GM20431 (cell line): ENCODE results near the gene SLC16A13.
"Not testable (repeated sequence)": the region's sequence is repeated elsewhere in the genome, so short reads cannot be mapped to it uniquely, and the experiment has no call there.

ENCODE experiments used
- in situ Hi-C: fragments of 300-500 bp; cut with MseI, MboI; formaldehyde crosslinking; loops from one replicate; pipeline ENCODE4 v1.15.0; 2020; ENCODE audit warnings: low sequenced_read_pairs; ENCODE audit not compliant: unreplicated experiment

Gene SLC16A13, protein sequence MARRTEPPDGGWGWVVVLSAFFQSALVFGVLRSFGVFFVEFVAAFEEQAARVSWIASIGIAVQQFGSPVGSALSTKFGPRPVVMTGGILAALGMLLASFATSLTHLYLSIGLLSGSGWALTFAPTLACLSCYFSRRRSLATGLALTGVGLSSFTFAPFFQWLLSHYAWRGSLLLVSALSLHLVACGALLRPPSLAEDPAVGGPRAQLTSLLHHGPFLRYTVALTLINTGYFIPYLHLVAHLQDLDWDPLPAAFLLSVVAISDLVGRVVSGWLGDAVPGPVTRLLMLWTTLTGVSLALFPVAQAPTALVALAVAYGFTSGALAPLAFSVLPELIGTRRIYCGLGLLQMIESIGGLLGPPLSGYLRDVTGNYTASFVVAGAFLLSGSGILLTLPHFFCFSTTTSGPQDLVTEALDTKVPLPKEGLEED

DNA sequence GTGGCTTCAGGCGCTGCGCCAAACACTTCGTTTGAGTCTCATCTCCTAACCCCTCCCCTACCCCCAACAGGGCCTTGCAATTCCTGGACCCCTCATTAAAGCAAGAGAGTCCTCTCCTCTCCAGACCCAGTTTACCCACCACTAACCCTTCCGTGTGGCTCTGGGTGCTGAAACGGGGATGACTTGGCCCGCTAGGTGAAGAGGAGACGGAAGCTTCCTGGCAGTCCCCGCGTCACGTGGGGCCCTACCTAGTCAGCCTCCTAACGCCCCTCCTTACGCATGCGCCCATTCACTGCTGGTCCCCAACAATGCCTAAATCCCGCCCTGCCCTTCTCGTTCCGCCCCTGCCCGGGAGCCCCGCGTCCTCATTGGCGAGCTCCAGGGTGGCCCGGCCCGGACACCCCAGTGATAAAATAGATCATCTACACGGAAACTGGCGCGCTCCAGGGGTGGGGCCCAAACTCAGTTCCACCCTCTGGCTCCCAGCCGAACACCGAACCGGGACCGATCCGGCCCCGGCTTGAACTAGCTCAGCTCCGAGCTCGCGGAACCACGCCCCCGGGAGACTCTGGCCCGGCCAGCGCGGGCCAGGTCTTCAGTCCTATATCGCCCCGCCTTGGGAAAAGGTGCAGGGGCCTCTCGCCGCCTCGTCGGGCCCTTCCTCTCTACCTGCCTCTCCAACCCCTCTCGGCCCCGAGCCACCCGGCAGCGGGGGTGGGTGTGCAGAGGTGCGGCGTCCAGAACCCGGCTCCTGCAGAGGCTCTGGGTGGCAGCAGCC, at the start of gene SLC16A13:
Gene SLC16A13 (plus strand): TSS at position 425 of the 778 bp plus-strand sequence. CDS start 368 bp downstream, outside the sequence.
- in situ Hi-C loops = loop anchor here (25.0 kb wide), 1 partner anchor 552 kb away; the partner anchor contains the start of genes CD68, MPDU1 and SOX15

DNA sequence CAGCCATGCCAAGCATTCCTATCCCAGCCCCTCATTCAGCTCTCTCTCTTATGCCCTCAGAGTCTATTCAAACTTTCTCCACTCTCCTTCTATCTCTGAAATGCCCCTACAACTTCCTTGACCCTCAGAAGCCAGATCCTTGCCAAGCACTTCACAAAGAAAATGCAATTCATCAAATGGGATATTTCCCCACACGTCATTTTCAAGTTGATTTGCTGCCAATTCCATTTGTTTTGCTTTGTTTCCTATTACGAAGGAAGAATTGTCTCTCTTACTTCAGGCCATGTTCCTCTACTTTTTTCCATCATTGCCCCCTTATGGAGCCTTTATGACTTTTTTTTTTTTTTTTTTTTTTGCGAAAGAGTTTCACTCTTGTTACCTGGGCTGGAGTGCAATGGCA, 49.1 kb upstream of the SLC16A13 start:
- in situ Hi-C loops = no loop called here

DNA sequence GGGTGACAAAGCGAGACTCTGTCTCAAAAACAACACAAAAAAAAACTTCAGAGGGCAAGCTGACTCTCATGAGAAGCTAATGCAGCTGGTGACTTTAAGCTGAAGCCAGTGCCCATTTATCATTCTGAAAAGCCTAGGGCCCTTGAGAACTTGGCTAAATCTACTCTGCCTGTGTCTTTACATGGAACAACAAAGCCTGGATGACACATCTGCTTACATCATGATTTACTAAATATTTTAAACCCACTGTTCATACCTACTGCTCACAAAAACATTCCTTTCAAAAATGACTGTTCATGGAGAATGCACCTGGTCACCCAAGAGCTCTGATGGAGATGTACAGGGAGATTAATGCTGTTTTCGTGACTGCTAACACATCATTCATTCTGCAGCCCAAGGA, 46.0 kb upstream of the SLC16A13 start:
- in situ Hi-C loops = no loop called here

DNA sequence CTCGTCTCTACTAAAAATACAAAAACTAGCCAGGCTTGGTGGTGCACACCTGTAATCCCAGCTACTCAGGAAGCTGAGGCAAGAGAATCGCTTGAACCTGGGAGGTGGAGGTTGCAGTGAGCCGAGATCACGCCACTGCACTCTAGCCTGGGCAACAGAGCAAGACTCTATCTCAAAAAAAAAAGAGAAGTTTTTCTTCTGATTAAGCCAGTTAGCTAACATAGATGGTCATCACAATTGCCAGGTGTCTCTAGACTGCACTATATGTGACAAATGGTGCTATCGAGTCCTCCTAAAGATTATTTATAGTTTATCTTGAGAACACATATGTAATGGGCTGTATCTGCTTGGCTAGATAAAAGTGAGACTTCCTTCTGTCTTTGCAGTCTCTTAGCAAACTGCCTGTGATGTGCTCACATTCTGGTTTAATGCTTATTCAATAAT, 42.2 kb upstream of the SLC16A13 start:
- in situ Hi-C loops = not testable (repeated sequence)

DNA sequence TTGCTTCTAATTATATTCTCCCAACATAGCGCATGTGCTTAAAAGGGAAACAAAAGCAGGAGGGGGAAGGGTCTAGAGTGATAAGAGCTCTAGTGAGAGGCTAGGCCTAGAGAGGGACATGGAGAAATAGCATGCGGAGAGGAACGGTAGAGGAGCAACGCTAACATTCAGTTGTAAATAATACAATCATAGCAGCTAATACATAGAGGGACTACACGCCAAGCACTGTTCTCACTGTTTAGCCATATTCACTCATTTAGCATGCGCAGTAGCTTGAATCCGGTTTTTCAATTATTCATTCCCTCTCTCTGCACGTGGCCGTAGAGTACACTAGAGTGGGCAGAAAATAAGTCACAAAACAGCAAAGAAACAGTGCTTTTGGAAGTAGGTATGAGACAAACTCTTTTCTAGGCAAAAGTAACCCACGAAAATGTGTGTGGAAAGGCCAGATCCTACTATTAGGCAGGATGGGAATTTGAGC, 41.7 kb upstream of the SLC16A13 start:
- in situ Hi-C loops = no loop called here

DNA sequence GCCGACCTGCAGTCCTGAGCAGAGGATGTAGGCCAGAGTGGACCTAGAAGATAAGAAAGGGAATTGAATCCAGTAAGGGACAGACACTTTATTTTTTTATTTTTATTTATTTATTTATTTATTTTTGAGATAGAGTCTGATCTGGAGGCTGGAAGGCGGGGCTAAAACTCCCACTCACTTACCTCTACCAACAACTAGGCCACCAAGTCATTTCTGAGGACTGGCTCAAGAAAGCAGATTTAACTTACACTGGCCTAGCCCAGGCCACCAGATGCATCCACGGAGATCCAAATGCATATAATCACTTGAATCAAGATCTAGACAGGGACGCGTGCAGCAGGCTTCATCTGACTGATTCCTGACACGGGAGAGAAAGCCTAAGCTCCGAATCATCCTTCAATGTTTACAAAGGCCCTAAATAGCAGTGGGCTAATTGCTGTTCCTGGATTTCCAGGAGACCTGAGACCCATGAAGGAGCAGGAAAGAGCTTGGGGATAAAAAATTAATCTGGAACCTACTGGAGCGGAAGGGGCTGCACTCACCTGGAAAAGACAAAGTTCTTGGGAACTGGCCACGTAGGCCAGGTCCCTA, 41.1 kb upstream of the SLC16A13 start:
- in situ Hi-C loops = no loop called here

DNA sequence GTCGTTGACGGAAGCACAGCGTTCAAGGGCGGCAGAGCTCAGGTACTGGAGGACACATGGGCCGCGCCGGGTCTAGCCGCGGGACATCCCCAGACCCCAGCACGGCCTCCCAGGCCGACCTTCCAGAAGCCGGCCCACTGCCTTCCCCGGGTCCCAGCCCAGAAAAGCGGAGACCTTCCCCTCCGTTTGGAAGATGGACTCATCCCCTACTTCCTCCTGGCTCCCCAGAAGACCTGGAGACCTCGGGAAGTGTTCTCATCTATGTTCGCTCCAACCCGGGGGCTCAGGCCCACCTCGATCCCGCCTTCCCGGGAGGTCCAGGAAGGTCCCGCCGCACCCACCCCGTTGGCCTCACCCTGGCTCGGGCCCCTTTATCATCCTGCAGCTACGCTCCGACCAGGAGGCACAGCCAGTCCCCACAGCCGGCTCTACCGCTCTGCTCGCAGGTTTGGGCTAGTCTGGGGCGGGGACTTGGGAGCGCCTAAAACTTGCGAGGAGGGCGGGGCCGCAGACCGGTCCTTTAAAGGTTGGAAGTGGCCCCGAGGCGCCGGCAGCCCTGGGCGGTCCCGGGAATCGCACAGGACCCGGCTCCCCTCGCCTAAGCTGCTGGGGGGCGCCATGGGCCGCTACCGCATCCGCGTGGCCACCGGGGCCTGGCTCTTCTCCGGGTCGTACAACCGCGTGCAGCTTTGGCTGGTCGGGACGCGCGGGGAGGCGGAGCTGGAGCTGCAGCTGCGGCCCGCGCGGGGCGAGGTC, 40.1 kb upstream of the SLC16A13 start, which contains the start of gene ALOX12:
Gene ALOX12 (plus strand): TSS at position 550 of the 756 bp plus-strand sequence. CDS start 69 bp downstream, at position 619.
- in situ Hi-C loops = no loop called here

DNA sequence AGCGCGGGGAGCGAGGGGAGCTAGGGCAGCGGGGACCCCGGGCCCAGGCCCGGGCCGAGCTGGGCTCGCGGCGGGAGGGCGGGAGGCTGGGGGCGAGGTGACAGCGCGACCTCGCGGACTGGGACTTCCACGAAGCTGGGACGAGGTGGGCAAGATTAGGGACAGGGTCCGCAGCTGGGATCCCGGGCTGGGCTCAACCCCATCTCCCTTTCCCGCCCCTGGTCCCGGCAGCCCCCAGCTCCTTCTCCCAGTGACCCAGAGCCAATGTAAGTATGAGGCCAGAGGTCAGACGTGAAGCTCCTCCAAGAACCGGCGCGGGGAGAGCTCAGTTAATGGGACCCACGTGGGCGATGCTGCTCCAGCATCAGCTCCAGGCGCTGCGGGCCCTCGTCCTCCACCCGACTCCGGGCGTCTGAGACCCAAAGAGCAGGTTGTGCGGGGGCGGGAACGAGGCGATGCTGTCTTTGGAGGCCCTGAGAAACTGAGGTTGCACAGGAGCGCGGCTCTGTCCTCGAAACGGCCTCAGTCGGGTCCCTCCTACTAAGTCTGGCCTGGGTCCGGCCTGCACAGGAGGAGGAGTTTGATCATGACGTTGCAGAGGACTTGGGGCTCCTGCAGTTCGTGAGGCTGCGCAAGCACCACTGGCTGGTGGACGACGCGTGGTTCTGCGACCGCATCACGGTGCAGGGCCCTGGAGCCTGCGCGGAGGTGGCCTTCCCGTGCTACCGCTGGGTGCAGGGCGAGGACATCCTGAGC, 39.4 kb upstream of the SLC16A13 start:
- in situ Hi-C loops = no loop called here

DNA sequence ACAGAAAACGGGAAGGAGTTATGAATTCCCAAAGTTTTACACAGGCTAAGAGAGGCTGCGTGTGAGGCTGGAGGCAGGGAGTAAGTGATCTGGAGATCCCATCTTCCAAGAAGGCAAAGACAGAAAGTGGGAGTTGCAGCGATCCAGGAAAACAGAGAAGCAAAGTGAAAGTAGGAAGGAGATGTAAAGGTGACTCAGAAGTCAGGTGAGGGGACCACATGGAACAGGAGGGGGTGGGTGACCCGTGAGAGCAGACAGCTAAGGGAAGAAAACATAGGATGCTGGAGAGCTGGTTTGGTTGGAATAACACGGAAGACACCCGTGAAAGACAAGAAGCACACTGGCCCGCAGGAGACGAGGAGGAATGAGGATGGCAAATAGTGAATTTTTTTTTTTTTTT, 38.6 kb upstream of the SLC16A13 start:
- in situ Hi-C loops = no loop called here

DNA sequence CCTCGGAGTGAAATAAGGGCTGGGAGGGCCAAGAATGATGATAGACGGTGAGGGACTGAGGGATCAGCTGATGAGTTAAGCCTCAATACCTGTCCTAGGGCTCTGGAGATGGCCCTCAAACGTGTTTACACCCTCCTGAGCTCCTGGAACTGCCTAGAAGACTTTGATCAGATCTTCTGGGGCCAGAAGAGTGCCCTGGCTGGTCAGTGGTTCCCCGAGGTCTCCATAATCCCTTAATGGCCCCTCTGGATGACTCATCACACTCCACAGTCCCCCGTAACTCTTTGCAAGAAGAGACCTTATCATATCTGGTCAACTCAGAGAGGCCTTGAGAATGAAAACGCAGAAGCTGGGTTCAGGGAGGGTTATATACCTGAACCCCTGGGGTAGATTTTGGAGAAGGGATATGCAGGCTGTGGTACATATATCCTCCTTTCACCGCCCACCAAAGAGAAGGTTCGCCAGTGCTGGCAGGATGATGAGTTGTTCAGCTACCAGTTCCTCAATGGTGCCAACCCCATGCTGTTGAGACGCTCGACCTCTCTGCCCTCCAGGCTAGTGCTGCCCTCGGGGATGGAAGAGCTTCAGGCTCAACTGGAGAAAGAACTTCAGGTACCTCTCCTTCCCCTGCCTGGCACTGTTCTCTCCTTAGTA, 36.8 kb upstream of the SLC16A13 start:
- in situ Hi-C loops = no loop called here

DNA sequence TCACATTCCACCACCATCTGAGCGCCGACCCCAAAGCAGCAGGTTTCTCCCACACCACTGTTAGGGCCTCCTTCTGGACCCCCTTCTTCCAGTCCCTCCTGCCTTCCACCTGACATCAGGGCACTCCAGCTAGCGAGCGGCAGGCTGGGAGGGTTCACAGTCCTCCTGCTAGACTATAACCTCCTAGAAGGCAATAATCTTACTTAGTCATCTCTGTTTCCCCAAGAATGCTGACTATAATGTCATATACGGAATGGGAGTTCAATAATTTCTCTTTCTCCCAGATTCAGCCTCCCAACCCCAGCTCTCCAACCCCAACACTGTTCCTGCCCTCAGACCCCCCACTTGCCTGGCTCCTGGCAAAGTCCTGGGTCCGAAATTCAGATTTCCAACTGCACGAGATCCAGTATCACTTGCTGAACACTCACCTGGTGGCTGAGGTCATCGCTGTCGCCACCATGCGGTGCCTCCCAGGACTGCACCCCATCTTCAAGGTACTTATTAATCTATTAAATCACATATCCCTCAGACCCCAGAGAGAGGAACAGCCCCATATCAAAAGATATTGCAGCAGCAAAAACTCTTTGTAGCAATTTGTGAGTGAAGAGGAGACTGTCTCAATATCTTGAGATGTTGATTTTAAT, 34.4 kb upstream of the SLC16A13 start:
- in situ Hi-C loops = loop anchor here (10.0 to 25.0 kb wide), 2 partner anchors 87 to 339 kb away; partner anchors contain the start of genes C17orf100 and MED31

DNA sequence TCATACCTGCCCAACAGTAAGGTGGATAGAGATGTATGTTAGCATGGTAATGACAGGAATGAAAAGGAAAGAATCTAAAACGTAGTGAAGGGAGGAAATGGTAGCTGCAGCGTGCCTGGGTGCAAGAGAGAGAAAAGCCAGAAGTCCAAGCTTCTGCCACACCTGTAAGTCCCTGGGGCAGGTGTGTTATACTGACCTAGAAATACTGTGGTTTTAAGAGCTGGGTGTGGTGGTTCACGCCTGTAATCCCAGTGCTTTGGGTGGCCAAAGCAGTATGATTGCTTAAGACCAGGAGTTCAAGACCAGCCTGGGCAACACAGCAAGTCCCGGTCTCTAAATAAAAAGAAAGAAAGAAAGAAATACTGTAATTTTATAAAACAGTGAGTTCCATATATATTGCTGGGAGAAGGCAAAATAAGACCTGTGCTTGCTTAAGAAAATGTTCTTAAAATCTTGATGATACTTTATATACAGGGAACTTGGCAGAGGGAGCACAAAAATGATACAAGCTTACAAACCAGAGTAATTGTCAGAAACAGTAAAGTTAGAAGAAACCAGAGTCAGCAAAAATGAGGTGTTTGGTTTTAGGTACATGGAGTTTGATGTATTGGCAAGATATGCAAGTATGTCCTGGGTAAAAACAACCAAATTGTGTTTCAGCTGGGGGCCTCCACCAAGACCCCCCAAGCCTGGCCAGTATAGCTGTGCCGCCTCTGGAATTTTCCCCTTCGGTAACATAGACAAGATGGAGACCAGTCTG, 33.3 kb upstream of the SLC16A13 start:
- in situ Hi-C loops = loop anchor here (10.0 to 25.0 kb wide), 2 partner anchors 88 to 340 kb away; partner anchors contain the start of genes C17orf100 and MED31

DNA sequence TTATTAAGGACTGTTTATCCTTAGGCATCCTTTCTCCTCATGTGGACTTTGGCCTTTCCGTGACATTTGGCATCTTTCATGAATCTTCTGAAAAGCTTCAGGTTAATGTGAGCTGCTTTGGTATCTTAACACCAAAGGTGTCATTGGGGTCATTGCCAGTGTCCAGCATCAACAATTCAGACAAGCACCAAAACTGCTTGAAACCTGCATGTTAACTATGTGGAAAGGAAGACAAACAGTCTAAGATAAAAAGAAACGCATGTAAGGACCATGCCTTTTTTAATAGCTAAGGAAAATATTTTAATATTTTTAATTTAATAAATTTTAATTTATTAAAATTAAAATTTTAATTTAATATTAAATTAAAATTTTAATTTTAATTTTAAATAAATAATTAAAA, 32.1 kb upstream of the SLC16A13 start:
- in situ Hi-C loops = loop anchor here (10.0 to 25.0 kb wide), 2 partner anchors 89 to 341 kb away; partner anchors contain the start of genes C17orf100 and MED31

DNA sequence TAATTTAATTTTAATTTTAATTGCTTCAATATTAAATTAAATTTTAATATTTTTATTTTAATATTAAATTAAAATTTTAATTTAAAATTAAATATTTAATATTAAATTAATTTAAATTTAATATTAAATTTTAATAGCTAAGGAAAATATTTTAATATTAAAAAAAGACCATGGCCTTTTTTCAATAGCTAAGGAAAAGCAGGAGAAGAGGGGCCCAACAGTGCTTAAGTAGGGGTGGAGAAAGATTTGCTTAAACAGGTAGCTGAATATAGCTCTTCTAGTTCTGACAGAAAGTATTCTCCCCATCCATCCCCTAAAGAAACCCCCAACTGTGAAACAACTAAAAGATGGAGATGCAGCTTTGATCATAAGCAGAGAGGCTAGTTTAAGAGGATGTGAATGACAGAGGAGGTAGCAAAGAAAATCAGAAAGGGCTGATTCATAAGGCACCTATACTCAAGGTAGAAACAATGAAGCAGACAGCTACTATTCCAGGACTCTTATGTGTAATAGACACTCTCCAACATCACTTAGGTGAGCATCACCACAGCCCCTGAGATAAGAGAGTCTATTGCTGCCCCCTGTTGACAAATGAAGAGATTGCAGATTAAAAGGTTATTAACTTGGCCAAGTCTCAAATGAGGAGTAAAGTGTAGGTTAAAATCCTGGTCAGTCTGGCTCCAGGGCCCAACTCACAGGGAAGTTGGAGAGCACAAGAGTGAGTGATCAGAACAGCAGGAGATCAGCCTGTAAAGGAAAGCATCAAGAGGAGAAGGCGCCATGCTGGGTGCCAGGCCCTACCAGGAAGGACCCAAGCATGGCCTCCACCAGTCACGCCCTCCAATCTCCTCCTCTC, 31.2 kb upstream of the SLC16A13 start:
- in situ Hi-C loops = loop anchor here (10.0 to 25.0 kb wide), 2 partner anchors 90 to 342 kb away; partner anchors contain the start of genes C17orf100 and MED31

DNA sequence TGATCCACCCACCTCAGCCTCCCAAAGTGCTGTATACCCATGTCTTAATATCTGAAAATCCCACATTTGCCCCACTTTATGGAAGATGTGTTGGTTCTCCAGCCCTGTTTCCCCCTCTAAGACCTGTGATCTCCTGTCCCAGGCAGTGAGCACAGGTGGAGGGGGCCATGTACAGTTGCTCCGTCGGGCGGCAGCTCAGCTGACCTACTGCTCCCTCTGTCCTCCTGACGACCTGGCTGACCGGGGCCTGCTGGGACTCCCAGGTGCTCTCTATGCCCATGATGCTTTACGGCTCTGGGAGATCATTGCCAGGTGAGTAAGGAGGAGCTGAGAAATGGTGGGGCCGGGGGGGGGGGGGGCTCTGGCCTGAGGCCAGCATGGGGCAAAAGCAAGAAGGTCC, 30.1 kb upstream of the SLC16A13 start:
- in situ Hi-C loops = loop anchor here (10.0 to 25.0 kb wide), 2 partner anchors 91 to 343 kb away; partner anchors contain the start of genes C17orf100 and MED31

DNA sequence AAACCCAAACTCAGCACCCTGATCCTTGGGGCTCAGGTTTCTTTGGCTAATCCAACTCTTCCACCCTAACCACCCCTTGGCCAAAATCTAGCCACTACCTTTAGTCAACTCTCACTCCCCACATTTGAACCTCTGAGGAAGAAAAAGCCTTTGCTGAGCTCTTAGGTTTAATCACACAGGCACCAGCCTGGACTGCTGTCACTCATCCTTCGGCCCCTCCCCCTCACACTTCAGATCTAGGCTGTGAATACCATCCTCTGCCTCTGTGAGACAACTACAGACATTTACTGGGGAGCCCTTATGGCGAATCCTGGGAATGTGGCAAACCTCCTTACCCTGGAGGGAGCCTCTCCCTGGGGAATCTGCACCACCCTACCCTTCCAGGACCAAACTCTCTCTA, 28.7 kb upstream of the SLC16A13 start:
- in situ Hi-C loops = loop anchor here (10.0 to 25.0 kb wide), 2 partner anchors 92 to 345 kb away; partner anchors contain the start of genes C17orf100 and MED31
